GM18873 (cell line): ENCODE measurements around the gene HOXD1.

Experiments used
- ATAC-seq: cut with Tn5 transposase; IDR thresholded peaks from one replicate; pipeline ENCODE4 v1.9.1; 2021; ENCODE audit warnings: mild to moderate bottlenecking, moderate library complexity, moderate number of reproducible peaks; ENCODE audit not compliant: unreplicated experiment, low FRiP score

Gene HOXD1

DNA sequence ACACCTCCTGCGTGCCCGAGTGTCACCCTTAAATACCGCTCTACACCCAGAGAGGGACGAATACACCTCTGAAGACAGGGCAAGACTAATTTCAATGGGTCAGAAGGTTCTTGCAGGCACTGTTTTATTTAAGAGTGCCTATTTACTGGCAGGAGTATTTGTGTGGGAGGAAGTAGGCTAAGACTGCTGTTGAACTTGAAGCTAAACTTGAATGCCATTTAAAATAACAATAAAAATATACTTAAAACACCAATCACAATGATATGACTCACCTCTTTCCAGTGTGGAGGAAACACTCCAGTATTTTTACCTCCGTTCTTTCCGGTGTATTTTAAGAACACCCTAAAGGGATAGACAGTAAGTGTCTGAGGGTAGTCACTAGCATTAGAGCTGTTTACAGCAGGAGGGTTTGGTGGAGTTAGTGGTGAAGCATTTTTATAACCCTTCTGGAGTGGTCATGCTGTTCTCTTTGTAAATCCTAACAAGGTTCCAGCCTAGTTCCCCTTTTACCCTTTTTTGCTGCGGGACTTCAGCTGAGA lies 9.6 kb upstream of the HOXD1 start:
- ATAC-seq, result no peak

DNA sequence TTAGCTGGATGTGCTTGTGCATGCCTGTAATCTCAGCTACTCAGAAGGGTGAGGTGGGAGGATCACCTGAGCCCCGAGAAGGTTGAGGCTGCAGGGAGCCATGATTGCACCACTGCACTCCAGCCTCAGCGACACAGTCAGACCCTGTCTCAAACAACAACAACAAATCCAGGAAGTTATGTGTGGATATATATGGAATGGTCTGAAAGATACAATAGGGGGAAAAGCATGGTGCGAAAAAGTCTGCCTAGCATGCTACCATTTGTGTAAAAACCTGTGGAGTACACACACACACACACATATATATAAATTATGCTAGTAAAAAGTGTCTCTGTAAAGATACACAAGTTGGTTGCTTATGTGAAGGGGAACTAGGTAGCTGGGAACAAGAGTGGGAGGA lies 6.9 kb upstream of the HOXD1 start:
- ATAC-seq, result no peak

DNA sequence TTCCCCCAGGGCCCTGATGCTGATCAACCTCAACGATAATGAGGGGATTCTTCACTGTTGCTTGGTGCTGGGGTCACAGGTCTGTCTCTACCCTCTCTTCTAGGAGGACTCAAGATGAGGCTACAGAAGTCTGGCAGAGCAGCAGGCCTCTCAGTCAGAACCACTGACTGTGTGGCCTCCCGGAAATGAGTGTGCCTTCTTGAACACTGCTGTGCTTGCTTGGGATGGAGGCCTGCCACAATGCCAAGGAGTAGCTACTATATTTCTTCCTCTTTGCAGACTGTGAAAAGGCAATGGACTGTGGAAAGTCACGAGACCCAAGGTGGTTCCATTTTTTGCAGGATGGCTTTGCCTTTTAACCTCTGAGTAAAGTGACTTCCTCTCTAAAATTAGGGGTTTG lies 5.8 kb upstream of the HOXD1 start:
- ATAC-seq, result no peak

DNA sequence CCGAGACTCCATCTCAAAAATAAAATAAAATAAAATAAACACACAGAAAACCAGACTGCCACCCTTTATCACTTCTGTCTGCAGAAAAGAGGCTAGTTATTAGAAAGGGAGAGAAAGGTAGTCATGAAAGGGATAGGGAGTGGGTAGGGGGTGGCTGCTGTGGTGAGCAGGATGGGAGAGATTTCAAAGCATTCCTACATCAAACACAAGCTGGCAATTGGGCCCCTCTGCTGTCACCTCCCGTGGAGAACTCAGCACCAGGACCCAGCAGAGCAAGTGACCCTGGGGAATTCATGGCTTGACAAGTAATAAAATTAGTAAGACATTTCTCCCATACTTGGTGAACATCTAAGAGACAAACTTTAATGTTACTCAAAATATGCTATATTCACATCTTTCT lies 3.7 kb upstream of the HOXD1 start:
- ATAC-seq, result no peak

DNA sequence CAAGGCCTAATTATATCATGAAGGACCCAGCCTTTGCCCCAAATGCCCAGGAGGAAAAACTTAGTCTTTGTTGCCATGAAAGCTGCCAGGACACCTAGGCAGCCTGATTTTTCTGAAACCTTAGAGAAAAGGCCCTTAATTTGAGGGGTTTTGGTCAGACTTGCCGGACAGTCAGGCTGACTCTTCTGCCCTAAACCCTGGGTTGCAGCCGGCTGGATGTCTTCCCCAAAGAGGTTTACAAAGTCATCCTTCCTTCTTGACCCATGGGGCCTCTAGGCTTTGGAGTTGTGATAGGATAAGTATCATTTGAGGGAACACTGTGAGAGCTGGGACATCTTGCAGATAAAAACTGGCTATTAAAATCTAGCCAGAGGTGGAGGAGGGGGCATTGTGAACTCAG lies 2.4 kb upstream of the HOXD1 start:
- ATAC-seq, result no peak

DNA sequence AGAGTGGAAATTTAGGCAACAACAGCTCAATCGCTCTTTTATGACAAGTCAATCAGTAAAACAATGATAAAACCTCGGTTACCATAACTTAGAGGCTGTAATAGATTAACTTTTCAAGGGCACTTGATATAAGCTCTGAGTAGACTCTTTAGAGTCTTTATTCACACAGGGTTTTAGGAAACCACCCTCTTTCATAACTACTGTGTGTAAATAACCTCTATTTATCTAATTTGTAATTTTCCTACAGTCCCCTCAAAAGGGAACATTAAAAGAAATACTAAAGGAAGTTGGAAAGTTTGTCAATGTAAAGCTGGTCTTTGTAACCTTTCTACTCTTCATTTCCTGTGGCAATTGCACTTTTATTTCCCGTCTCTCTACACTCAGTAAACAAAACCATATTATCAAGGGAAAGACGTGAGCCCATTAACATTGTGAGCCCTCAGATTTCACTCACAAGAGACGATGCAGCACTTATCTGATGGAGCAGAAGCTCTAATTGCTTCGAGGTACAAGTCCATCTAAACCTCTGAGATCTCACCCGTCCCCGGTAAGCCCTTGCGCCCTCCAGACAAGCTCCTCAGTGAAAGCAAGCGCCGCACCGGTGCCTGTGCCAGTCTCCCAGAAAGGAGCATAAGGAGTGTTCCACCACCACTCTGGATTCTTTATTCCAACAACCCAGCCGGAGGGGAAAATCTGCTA lies 1.1 kb upstream of the HOXD1 start:
- ATAC-seq, result no peak

DNA sequence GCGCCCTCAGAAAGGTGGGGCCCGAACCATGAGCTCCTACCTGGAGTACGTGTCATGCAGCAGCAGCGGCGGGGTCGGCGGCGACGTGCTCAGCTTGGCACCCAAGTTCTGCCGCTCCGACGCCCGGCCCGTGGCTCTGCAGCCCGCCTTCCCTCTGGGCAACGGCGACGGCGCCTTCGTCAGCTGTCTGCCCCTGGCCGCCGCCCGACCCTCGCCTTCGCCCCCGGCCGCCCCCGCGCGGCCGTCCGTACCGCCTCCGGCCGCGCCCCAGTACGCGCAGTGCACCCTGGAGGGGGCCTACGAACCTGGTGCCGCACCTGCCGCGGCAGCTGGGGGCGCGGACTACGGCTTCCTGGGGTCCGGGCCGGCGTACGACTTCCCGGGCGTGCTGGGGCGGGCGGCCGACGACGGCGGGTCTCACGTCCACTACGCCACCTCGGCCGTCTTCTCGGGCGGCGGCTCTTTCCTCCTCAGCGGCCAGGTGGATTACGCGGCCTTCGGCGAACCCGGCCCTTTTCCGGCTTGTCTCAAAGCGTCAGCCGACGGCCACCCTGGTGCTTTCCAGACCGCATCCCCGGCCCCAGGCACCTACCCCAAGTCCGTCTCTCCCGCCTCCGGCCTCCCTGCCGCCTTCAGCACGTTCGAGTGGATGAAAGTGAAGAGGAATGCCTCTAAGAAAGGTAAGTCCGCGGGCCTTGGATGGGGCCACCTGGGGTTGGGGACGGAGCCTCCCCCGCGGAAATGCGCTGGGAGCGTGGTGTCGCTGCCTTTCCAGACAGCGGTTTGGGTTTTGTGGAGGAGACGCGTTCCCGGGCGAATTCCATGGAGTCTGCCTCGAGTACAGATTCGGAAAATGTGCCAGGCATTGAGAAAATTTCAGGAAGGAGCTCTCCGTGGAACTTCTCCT lies 559 bp downstream of the HOXD1 start:
- ATAC-seq, result no peak

DNA sequence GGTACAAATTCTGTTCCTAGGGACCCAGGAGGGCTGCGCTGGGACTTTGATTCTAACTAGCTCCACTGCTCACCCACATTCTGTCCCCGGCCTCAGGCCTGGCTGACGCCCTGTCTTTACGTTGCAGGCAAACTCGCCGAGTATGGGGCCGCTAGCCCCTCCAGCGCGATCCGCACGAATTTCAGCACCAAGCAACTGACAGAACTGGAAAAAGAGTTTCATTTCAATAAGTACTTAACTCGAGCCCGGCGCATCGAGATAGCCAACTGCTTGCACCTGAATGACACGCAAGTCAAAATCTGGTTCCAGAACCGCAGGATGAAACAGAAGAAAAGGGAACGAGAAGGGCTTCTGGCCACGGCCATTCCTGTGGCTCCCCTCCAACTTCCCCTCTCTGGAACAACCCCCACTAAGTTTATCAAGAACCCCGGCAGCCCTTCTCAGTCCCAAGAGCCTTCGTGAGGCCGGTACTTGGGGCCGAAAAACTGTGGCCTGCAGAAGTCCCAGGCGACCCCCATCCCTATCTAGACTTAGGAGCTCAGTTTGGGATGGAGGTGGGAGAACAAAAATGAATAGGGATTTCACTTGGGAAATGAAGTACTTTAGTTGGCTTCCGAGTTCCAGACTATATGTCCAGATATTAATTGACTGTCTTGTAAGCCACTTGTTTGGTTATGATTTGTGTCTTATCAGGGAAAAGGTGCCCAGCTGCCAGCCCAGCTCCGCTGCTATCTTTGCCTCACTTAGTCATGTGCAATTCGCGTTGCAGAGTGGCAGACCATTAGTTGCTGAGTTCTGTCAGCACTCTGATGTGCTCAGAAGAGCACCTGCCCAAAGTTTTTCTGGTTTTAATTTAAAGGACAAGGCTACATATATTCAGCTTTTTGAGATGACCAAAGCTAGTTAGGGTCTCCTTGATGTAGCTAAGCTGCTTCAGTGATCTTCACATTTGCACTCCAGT lies 1.5 kb downstream of the HOXD1 start:
- no peak for ATAC-seq

DNA sequence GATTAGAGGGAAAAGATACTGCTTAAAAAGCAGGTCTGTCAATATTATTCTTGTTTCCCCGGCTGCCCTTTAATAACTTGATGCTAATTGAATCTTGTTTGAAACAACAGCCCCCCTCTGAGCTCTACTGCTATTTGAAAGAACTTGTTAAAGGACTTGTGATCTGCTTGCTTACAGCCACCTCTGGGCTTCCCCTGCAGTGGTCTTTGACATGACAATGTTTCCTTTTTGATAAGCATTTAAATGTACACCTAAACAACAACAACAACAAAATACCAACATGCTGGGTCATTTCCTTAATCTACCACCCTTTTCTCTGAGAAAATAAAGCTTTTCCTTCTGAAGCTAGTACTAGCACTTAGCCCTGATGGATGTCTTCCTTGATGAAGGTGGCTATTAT lies 3.9 kb downstream of the HOXD1 start:
- ATAC-seq, result no peak

DNA sequence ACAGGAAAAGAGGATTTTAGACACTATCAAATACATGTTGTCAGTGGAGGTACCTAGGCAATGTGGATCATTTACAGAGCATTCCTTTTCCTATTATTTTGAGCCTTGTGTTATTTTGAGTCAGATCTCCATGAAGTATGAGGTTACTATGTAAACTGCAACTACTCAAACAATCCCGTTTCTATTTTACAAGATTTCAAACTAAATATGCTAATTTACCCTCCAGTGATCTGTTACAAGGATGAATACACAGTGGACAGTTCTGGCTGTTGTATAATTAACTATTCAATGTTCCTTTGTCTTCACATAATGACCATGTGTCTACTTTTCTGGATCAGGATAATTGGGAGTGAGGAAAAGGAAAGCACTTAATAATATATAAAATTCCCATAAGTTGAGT lies 4.6 kb downstream of the HOXD1 start:
- no peak for ATAC-seq

DNA sequence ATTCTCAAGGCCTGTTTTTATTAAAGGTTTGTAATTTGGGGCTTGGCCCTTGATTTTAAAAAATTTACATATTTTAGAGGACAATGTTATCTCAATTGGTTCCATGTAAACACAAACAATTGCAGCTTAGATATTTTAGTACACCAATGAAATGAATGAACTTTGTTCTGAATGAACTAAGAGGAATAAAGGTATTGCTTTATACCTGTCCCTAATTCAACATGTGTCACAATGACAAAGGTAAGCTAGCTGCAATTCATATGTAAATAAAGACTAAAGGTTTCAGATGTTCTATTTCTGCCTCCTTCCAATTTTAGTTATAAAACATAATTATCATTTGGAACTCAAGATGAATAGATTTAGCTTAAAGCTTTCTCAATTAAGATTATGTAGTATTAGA lies 11.4 kb downstream of the HOXD1 start:
- no peak for ATAC-seq

DNA sequence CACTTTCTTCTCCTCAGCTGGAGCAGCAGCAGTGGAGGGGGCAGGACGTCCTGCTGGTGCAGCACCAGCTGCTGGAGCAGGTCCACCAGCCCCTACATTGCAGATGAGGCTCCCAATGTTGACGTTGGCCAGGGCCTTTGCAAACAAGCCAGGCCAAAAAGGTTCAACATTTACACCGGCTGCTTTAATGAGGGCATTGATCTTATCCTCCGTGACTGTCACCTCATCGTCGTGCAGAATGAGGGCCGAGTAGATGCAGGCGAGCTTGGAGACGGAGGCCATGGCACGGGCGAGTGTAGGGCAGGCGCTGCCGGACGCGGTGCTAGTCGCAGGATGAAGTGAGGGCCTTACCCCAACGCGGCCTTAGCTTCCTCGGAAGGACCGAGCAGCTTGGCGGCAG lies 12.5 kb downstream of the HOXD1 start:
- no peak for ATAC-seq

DNA sequence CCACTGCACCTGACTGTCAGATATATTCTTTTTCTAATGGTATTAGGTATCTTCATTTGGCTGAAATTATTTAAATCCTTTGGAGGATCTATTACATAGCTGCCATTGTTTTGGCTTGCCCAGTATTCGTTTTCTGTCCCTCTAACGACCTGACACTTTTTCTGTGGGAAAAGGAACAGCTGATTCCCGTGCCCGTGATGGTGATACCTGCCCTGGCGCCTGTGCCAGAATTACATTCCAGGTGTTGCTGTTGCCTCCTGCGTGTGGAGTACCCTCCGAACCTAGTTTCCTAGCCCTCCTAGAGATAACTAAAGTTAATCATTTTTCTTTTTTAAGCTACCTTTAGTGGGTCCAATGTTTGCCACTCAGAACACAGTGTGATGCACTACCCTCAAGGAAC lies 14.0 kb downstream of the HOXD1 start:
- ATAC-seq, result no peak

DNA sequence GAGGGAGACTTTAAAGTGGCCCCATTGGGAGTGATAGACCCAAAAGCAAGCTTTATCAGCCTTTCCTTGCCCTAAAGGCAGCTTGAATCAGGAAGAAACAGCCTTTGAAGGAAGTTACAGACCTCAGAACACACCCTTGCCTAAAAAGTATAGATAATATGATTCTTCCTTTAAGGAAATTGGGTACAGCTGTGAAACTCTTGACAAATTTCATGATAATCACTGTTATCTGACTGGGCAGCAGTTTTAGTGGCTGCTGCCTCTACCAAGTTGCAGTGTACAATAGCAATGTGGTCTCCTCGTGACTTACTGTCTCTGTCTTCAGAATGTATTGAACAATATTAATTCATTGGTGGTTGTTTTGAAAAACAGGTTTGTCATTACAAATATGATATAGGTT lies 16.7 kb downstream of the HOXD1 start:
- ATAC-seq, result no peak

DNA sequence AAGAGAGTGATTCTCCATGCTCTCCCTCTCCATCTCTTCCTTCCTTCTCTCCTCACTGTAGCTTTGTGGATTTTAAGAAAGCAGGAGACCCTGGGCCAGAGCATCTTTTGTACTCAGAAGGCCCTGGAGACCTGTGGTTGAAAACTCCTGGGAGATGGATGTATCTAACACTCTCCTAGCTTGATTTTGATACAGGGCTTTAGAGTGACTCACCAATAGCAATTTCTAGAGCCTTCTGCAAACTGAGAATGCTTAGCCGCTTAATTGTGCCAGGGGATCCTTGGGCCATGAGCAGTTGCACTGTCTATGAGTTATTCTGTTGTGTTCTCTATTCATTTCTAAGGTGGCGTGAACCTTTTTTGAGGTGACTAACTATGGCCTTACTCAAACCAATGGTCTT lies 17.7 kb downstream of the HOXD1 start:
- no peak for ATAC-seq

DNA sequence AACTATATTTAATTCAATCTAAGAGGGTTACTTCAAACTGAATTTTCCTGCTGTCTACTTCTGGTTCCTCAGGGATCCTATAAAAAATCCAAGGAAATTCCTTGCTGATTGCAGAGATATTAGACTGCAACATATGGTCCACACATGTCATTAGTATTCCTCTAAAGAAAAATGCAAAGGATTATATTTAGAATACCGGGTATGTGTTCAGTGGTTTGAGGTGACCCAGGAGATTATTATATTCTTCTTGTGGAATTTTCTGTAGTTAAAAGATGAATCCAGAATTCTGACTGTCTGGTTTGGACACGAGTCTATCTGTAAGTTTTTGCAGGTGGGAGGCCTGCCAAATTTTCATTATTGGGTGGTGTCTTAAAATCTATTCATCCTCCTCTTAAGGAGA lies 18.2 kb downstream of the HOXD1 start:
- no peak for ATAC-seq

DNA sequence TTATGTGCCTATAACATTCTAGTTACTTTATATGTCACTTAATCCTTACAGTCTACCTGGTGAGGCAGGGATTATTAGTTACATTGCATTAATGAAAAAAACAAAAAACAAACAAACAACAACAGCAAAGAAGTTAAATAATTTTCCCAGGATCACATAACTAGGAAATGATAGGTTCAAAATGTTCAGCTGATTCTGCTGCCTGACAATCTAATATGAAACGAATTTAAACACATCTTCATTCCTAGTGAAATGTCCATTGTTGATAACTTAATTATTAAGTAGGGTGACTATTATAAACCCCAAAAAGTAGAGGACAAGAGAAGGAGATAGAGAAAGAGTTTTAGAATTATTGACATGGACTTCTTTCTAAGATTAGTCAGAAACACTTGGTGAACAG lies 22.6 kb downstream of the HOXD1 start:
- no peak for ATAC-seq

DNA sequence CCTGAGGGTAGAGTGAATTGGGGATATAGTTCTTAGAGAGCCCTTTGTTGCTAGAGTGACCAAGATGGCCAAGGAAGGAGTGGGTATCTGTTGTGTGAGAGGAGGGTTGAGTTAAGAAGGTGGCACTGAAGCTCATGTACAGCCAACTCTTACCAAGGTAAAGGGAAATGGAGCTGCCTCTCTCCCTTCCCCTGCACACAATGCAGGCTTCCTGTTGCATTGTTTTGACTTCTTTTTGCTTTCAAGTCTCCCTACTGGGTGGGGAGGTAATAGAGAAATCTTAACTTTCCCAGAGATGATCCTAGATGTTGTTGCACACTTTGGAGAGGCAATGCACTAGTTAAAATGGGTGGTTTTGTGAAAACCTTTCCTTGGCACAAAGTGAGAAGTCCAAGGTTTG lies 23.8 kb downstream of the HOXD1 start:
- no peak for ATAC-seq

DNA sequence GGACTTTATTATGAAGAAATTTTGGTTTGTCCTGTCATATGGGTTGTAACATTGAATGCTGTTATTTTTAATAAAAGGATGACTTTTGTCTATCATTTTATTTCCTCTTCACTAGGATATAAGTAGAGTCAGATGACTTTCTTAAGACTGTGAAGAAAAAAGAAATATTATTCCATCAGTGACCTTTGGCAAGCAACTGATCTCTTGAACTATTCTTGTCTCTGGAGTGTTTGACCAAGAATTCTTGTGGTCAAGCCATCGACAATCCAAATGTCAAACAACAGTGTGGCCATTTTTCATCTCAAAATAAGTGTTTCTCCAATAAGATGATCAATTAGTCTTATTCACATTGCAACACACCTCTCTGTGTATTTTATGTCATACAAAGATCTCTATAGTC lies 24.9 kb downstream of the HOXD1 start:
- no peak for ATAC-seq

DNA sequence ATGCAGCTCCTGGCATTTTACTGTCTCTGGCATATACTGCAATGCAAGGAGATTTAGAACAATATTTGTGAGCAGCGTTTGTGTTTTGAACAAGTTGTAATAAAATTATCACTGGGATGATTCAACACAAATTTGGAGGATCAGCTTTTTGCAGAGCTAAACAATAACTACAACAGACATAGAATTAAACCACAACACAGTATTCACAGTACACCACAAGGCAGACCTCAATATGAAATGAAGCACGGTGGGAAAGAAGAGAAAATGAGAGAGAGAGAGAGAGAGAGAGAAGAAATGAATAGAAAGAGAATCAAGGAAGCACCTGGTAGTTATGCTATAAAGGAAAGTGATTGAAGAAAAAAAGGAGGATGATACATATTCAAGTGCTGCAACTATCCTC lies 39.4 kb downstream of the HOXD1 start:
- no peak for ATAC-seq

DNA sequence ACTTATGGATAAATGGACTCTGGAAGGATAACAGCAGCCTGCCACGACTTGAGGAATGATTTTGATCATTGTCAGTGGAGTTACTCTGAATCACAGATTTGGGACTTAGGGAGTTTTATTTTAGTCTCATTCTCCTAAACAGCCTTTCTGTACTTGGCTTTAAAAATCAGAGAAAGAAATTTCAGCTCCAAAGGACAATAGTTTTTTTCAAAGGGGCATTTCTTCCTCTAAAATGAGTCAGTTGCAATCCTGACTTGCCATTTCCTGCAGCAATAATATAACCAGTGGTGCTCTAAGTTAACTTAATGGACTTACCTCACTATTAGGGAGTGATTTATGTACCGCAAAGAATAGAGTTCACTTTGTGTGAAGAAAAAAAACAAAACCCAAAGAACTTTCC lies 45.7 kb downstream of the HOXD1 start:
- ATAC-seq, result no peak
